Spleen (tissue), 11 donors: Measurements from ENCODE around the gene IRF6. TPM values are rescaled to one million over a fixed set of nuclear protein-coding genes. Genes with fewer than 3 reads are reported as not detected.

ENCODE experiments used
- DNase-seq: peaks from one replicate; pipeline ENCODE4 v3.0.0-alpha.2; 2020
- H3K27ac ChIP-seq, 8 donors: fragments of 200-600 bp; sonication (generic) in 7 of 8; 1 replicate in 4 of 8; 2 replicates in 4 of 8; pipeline versions ENCODE4 v1.5.0 to v1.8.0; 2016 to 2021; ENCODE audit warnings: inconsistent platforms in 4 of 8, mild to moderate bottlenecking in 4 of 8, moderate library complexity in 1 of 8
- H3K27me3 ChIP-seq, 7 donors: fragments of 200-600 bp; sonication (generic) in 6 of 7; replicated peaks in 1 of 7; 1 replicate in 4 of 7; 2 replicates in 3 of 7; pipeline versions ENCODE4 v1.5.0 to v1.8.0; 2016 to 2021; ENCODE audit warnings: inconsistent platforms in 3 of 7, mild to moderate bottlenecking in 1 of 7
- H3K36me3 ChIP-seq, 6 donors: fragments of 200-600 bp; sonication (generic) in 5 of 6; 1 replicate in 4 of 6; 2 replicates in 2 of 6; pipeline versions ENCODE4 v1.5.0 to v1.8.0; 2016 to 2021; ENCODE audit warnings: inconsistent platforms in 2 of 6
- H3K4me1 ChIP-seq, 6 donors: fragments of 200-600 bp; sonication (generic) in 5 of 6; 1 replicate in 3 of 6; 2 replicates in 3 of 6; pipeline versions ENCODE4 v1.5.0 to v1.8.0; 2016 to 2021; ENCODE audit warnings: inconsistent platforms in 3 of 6
- H3K4me3 ChIP-seq, 8 donors: fragments of 200-600 bp; sonication (generic) in 7 of 8; 1 replicate in 4 of 8; 2 replicates in 4 of 8; pipeline versions ENCODE4 v1.5.0 to v1.8.0; 2016 to 2021; ENCODE audit warnings: inconsistent platforms in 4 of 8, mild to moderate bottlenecking in 4 of 8, moderate library complexity in 2 of 8
- H3K9me3 ChIP-seq, 8 donors: fragments of 200-600 bp; sonication (generic) in 7 of 8; 1 replicate in 4 of 8; 2 replicates in 4 of 8; pipeline versions ENCODE4 v1.5.0 to v1.8.0; 2016 to 2021; ENCODE audit warnings: inconsistent platforms in 4 of 8
- POLR2A ChIP-seq, 3 donors: fragments of 450-650 bp; IDR thresholded peaks; one replicate each; pipeline ENCODE4 v1.5.1; 2017; ENCODE audit warnings: antibody characterized with exemption in 3 of 3, mild to moderate bottlenecking in 1 of 3
- POLR2AphosphoS5 ChIP-seq, 3 donors: sonication (generic); formaldehyde crosslinking; IDR thresholded peaks; one replicate each; pipeline ENCODE4 v1.5.1; 2017; ENCODE audit warnings: antibody characterized with exemption in 3 of 3
- WGBS, 5 donors: extraction: QIAGEN DNeasy Blood & Tissue Kit in 3 of 5; methylation state at CpG; one replicate each; pipeline versions ENCODE4 v1.1.5 to v1.1.7; 2013 to 2018; 5-methylcytosine and 5-hydroxymethylcytosine counted together
- intact Hi-C: fragments of 100-400 bp; cut with DNase I; formaldehyde crosslinking; loops from one replicate; pipeline ENCODE4 v1.15.0; 2023; ENCODE audit warnings: low total_unique reads
- polyA plus RNA-seq, 3 donors: library from polyadenylated mRNA; stranded (reverse); fragments of 200-250 nt; gene quantifications; one replicate each; pipeline ENCODE4 v1.2.1, GENCODE V29; 2013
- total RNA-seq, 7 donors: library from RNA; depleted of rRNA in 3 of 7; stranded (reverse); fragments of >200 nt in 3 of 7; fragmentation: NEBNext Ultra II Directional in 4 of 7; extraction: Animal tissue kit (Norgen Biotek cat#: 25700) in 4 of 7; gene quantifications; one replicate each; pipeline versions ENCODE4 v1.1.0 to v1.2.1, GENCODE V29; 2016 to 2021
- TF ChIP-seq, protein P1 (sequence below), 11 experiments: fragments of 200-600 bp in 7 of 11; fragments of 450-650 bp in 4 of 11; sonication (generic) in 4 of 11; IDR thresholded peaks in 8 of 11; conservative IDR thresholded peaks in 3 of 11; 1 replicate in 7 of 11; 2 replicates in 4 of 11; pipeline versions ENCODE4 v1.4.0 to v1.8.0; 2016 to 2021; ENCODE audit warnings: antibody characterized with exemption in 11 of 11, inconsistent platforms in 4 of 11, mild to moderate bottlenecking in 1 of 11
- donor health status: healthy with polysubstance abuse.
- donor health status: DM: no; HTN: no; CAD: no; lungs with moderate emphysema.
- donor health status: DM: no; HTN: no; CAD: no.
- donor health status: Bipolar disorder and iron deficiency.
- donor health status: healthy.
- donor health status: DM: no; HTN: no; CAD: no.
- donor health status: DM: yes; HTN: yes; CAD: no.

IRF6 gene
- total and polyA plus RNA-seq, 10 donors, result 0.59 to 5.6 (median 3.4) TPM

DNA sequence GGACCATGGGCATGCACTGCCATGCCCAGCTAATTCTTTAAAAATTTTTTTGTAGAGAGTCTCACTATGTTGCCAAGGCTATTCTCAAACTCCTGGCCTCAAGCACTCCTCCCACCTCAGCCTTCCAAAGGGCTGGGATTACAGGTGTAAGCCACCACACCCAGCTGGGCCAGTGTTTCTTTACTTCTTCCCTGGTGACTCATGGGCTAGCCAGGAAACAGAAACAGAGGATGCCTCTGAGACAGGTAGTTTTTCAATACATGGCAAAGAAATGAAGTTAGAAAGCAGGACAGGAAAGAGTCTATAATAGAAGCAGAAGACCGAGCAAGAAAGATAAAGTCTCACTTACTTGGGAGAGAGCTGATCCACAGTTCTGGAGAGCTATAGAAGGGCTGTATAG is 14.0 kb downstream of the IRF6 start:
- Histone ChIP-seq H3K27me3 (peaks cover 0 to 35% (median 0%) of the 10 kb centered on the region in 7 donors), H3K36me3 (peaks cover 0 to 14% (median 0%) of the 10 kb centered on the region in 6 donors), H3K9me3 (no peaks in the 10 kb centered on the region), H3K4me3 (no peak overlapping the region), H3K27ac (no peak overlapping the region), H3K4me1 (peaks cover 0 to 5% (median 0%) of the 10 kb centered on the region in 6 donors)
- intact Hi-C loops, result no loop called here
- TF ChIP-seq, protein P1, sequence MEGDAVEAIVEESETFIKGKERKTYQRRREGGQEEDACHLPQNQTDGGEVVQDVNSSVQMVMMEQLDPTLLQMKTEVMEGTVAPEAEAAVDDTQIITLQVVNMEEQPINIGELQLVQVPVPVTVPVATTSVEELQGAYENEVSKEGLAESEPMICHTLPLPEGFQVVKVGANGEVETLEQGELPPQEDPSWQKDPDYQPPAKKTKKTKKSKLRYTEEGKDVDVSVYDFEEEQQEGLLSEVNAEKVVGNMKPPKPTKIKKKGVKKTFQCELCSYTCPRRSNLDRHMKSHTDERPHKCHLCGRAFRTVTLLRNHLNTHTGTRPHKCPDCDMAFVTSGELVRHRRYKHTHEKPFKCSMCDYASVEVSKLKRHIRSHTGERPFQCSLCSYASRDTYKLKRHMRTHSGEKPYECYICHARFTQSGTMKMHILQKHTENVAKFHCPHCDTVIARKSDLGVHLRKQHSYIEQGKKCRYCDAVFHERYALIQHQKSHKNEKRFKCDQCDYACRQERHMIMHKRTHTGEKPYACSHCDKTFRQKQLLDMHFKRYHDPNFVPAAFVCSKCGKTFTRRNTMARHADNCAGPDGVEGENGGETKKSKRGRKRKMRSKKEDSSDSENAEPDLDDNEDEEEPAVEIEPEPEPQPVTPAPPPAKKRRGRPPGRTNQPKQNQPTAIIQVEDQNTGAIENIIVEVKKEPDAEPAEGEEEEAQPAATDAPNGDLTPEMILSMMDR (IDR thresholded peaks at IDR 0.05 in 8 of 11, conservative IDR thresholded peaks at IDR 0.05 in 3 of 11), result no peak
- TF ChIP-seq POLR2A (IDR thresholded peaks at IDR 0.05), result no peak
- TF ChIP-seq POLR2AphosphoS5 (IDR thresholded peaks at IDR 0.05), result no peak
- WGBS, 5 donors, result 0 to 94% (median 40%) methylated on average over 1 of the region's 1 CpG
- no peak for DNase-seq

DNA sequence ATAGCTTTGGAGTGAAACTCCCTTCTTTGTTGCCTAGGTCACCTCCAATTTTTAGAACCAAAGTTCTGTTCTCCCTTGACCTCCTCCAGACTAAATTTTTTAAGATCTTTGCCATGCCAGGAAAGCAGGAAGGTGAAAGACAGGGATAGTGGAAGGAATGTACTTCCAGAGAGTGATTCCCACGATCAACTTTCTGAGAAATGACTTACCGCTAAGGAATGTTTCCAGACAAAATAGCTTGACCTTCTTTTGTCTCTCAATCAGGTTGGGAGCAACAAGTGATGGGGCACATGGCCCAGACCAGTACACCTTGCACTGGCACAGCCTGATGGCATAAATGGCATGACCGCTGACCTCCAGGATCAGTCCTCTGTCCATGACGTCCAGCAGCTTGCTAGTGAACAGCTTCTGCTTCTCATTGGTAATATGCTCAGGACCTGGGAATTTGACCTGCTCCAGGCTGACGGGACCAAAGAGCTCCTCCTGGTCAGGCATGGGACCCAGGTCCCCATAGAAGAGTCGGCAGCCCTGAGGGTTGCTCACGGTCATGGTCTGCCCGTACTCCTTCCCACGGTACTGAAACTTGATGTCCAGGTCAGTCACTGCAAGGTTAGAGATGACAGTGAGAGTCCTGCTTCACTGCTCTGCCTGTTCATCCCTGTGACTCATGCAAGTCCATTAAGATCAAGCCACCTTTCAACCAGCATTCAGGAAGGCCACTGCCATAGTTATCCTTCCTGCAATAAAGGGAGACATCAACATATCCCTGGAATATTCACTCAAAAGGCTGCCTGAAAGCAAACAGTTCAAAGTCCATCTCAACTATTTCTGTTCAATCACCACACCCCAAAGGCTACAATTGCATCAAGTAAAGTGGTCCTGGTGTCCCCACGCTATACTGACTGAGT is 15.4 kb downstream of the IRF6 start:
- TF ChIP-seq POLR2A (IDR thresholded peaks at IDR 0.05), result no peak
- TF ChIP-seq, protein P1 (IDR thresholded peaks at IDR 0.05 in 8 of 11, conservative IDR thresholded peaks at IDR 0.05 in 3 of 11), result no peak
- TF ChIP-seq POLR2AphosphoS5 (IDR thresholded peaks at IDR 0.05), result no peak
- DNase-seq, result no peak
- no peak overlapping the region for H3K4me3 ChIP-seq
- 78 to 93% (median 88%) methylated on average over 10 of the region's 10 CpGs for WGBS, 5 donors
- H3K36me3 ChIP-seq, result peaks cover 0 to 14% (median 0%) of the 10 kb centered on the region in 6 donors
- H3K4me1 ChIP-seq, result peaks cover 0 to 5% (median 0%) of the 10 kb centered on the region in 6 donors
- H3K9me3 ChIP-seq, result no peaks in the 10 kb centered on the region
- intact Hi-C loops, result no loop called here
- no peak overlapping the region for H3K27ac ChIP-seq
- H3K27me3 ChIP-seq, result peaks cover 0 to 35% (median 0%) of the 10 kb centered on the region in 7 donors

GRCh38 chr1:209789245-209789644 is 16.7 kb downstream of the IRF6 start:
- WGBS, 5 donors, result 85 to 100% (median 95%) methylated on average over 1 of the region's 1 CpG
- peaks cover 0 to 12% (median 3%) of the 10 kb centered on the region in 6 donors for H3K4me1 ChIP-seq
- intact Hi-C loops, result no loop called here

More at GRCh38 chr1:209789245-209789644, 16.7 kb downstream of the IRF6 start:
- no peak for DNase-seq
- H3K4me3 ChIP-seq, result no peak overlapping the region
- peaks cover 0 to 14% (median 0%) of the 10 kb centered on the region in 6 donors for H3K36me3 ChIP-seq
- TF ChIP-seq POLR2AphosphoS5 (IDR thresholded peaks at IDR 0.05) (no peak), POLR2A (IDR thresholded peaks at IDR 0.05) (no peak)
- TF ChIP-seq, protein P1 (IDR thresholded peaks at IDR 0.05 in 8 of 11, conservative IDR thresholded peaks at IDR 0.05 in 3 of 11), result no peak
- H3K27me3 ChIP-seq, result peaks cover 0 to 26% (median 0%) of the 10 kb centered on the region in 7 donors
- H3K9me3 ChIP-seq, result peaks cover 0 to 4% (median 0%) of the 10 kb centered on the region in 8 donors
- no peak overlapping the region for H3K27ac ChIP-seq
